Measurements from ENCODE around the gene ATRNL1.

DNA sequence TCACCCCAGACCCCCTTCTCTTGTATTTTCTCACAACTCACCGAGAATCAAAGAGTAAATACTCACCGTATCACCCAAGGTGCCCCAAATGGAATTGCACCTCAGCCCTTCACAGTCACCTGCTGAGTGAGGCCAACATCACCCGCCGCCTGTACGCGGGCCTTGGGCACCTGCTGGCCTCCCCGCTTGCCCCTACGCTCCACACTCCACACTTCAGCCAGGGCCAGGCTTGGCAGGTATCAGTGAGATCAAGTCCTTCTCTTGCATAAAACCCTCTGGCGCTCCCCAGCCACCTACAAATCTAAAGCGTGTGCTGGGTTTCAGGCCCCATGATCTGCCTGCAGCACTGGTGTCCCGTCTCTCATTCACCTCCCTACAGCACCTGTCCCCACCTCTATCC lies 879.3 kb downstream of the ATRNL1 start:
- TF ChIP-seq, protein P1, sequence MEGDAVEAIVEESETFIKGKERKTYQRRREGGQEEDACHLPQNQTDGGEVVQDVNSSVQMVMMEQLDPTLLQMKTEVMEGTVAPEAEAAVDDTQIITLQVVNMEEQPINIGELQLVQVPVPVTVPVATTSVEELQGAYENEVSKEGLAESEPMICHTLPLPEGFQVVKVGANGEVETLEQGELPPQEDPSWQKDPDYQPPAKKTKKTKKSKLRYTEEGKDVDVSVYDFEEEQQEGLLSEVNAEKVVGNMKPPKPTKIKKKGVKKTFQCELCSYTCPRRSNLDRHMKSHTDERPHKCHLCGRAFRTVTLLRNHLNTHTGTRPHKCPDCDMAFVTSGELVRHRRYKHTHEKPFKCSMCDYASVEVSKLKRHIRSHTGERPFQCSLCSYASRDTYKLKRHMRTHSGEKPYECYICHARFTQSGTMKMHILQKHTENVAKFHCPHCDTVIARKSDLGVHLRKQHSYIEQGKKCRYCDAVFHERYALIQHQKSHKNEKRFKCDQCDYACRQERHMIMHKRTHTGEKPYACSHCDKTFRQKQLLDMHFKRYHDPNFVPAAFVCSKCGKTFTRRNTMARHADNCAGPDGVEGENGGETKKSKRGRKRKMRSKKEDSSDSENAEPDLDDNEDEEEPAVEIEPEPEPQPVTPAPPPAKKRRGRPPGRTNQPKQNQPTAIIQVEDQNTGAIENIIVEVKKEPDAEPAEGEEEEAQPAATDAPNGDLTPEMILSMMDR (conservative IDR thresholded peaks at IDR 0.05; ENCODE audit: low read depth, low read length): no peak
- no peak for TF ChIP-seq EZH2 (IDR thresholded peaks at IDR 0.05; ENCODE audit: low read length, unreplicated experiment)
